GM12874 (cell line): ENCODE data around the gene PCAT7.

Experiments
- CTCF ChIP-seq: IDR thresholded peaks from 2 replicates; pipeline ENCODE4 v1.5.1; 2011; ENCODE audit warnings: low read depth, mild to moderate bottlenecking, control low read depth, low read length, moderate library complexity; ENCODE audit not compliant: insufficient read depth

Gene PCAT7

GRCh38 chr9:94568250-94568889 is 13.5 kb downstream of the PCAT7 start:
- TF ChIP-seq CTCF, result no peak

- TF ChIP-seq CTCF, result no peak
Measured at GRCh38 chr9:94568972-94569712, 14.3 kb downstream of the PCAT7 start.

GRCh38 chr9:94576131-94576530 is 21.2 kb downstream of the PCAT7 start:
- no peak for TF ChIP-seq CTCF

GRCh38 chr9:94577036-94577435 is 22.2 kb downstream of the PCAT7 start:
- TF ChIP-seq CTCF, result no peak

- TF ChIP-seq CTCF, result no peak
Measured at GRCh38 chr9:94577571-94577970, 22.7 kb downstream of the PCAT7 start.

- no peak for TF ChIP-seq CTCF
Measured at GRCh38 chr9:94581728-94582127, 26.8 kb downstream of the PCAT7 start.

- TF ChIP-seq CTCF, result no peak
Measured at GRCh38 chr9:94584555-94584954, 29.7 kb downstream of the PCAT7 start.
